Hepatocyte (in vitro differentiated cells): Measurements from ENCODE around the gene TPK1.

Experiments
- CTCF ChIP-seq: fragments of 200-600 bp; sonication (generic); IDR thresholded peaks from 2 replicates; pipeline ENCODE4 v1.5.1; 2016; ENCODE audit warnings: antibody characterized with exemption, mild to moderate bottlenecking; ENCODE audit not compliant: poor library complexity
- EZH2 ChIP-seq: fragments of 200-600 bp; sonication (generic); IDR thresholded peaks from 2 replicates; pipeline ENCODE4 v1.6.1; 2016; ENCODE audit warnings: antibody characterized with exemption, mild to moderate bottlenecking, borderline replicate concordance
- EZH2phosphoT487 ChIP-seq: fragments of 200-600 bp; sonication (generic); IDR thresholded peaks from one replicate; pipeline ENCODE4 v1.6.1; 2018; ENCODE audit warnings: antibody characterized with exemption, mild to moderate bottlenecking, low read depth, moderate library complexity; ENCODE audit not compliant: unreplicated experiment, severe bottlenecking

DNA sequence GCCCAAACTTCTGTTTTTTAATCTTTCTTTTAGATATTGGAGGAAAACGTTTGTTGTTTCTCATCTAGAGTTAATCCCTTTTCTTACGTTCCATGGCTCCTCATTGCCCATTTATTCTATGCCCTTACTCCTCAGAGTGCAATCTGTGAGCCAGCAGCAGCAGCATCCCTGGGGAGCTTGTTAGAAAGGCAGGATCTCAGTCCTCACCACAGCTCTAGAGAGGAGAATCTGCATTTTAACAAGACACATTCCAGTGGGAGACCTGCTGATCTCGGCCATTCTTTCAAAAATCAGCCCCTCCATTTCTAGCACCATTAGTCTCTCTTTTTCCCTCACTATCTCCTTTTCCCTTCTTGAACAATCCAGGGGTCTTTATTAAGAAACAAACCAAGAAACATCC is 348.0 kb downstream of the TPK1 start:
- no peak for TF ChIP-seq CTCF
- no peak for TF ChIP-seq EZH2
- no peak for TF ChIP-seq EZH2phosphoT487
